Adrenal gland (tissue), 5 donors: ENCODE results near the gene DPYD.

Source experiments
- CTCF ChIP-seq, 6 experiments: fragments of 450-650 bp in 4 of 6; fragments of 200-600 bp in 2 of 6; sonication (generic) in 1 of 6; IDR thresholded peaks; 1 replicate in 5 of 6; 2 replicates in 1 of 6; pipeline versions ENCODE4 v1.5.1 to v1.8.0; 2016 to 2021; ENCODE audit warnings: antibody characterized with exemption in 6 of 6, mild to moderate bottlenecking in 2 of 6, moderate library complexity in 1 of 6
- POLR2A ChIP-seq, 2 donors: fragments of 450-650 bp; IDR thresholded peaks; one replicate each; pipeline ENCODE4 v1.6.1; 2017; ENCODE audit warnings: antibody characterized with exemption in 2 of 2, mild to moderate bottlenecking in 2 of 2, moderate library complexity in 1 of 2
- donor health status: DM: no; HTN: no; CAD: no.

- TF ChIP-seq CTCF (IDR thresholded peaks at IDR 0.05) (no peak), POLR2A (IDR thresholded peaks at IDR 0.05) (no peak)
Observed at GRCh38 chr1:97207868-97208267, 713.0 kb downstream of the DPYD start.
